Naive B cell (primary cell): Measurements from ENCODE around the gene GMEB2. TPM values are rescaled to one million over a fixed set of nuclear protein-coding genes. Genes with fewer than 3 reads are reported as not detected.

Experiments used
- ATAC-seq, 2 donors: fragments of 150-1000 bp; cut with Tn5 transposase; 2 replicates each; pipeline ENCODE4 v1.10.0; 2021; ENCODE audit warnings: low read depth in 2 of 2, mild to moderate bottlenecking in 2 of 2, moderate library complexity in 2 of 2
- DNase-seq: peaks from one replicate; pipeline ENCODE4 v3.0.0; 2022
- H3K27ac Mint-ChIP-seq, 6 donors: one replicate each; pipeline ENCODE4 v1.8.0; 2020 to 2022; ENCODE audit warnings: mild to moderate bottlenecking in 6 of 6, mixed read lengths in 6 of 6, moderate library complexity in 5 of 6, inconsistent platforms in 2 of 6
- H3K27me3 Mint-ChIP-seq, 3 donors: one replicate each; pipeline ENCODE4 v1.8.0; 2021 to 2022; ENCODE audit warnings: mixed read lengths in 3 of 3, mild to moderate bottlenecking in 1 of 3
- H3K36me3 Mint-ChIP-seq, 2 donors: one replicate each; pipeline ENCODE4 v1.8.0; 2020 to 2022; ENCODE audit warnings: mixed read lengths in 2 of 2, inconsistent platforms in 1 of 2, mild to moderate bottlenecking in 1 of 2
- H3K4me1 Mint-ChIP-seq, 3 donors: one replicate each; pipeline ENCODE4 v1.8.0; 2020 to 2022; ENCODE audit warnings: mixed read lengths in 3 of 3, inconsistent platforms in 1 of 3, mild to moderate bottlenecking in 1 of 3, moderate library complexity in 1 of 3
- H3K4me3 Mint-ChIP-seq, 8 donors: one replicate each; pipeline ENCODE4 v1.8.0; 2020 to 2022; ENCODE audit warnings: mild to moderate bottlenecking in 8 of 8, mixed read lengths in 8 of 8, moderate library complexity in 8 of 8, inconsistent platforms in 2 of 8
- H3K9me3 Mint-ChIP-seq, 7 donors: one replicate each; pipeline ENCODE4 v1.8.0; 2020 to 2022; ENCODE audit warnings: mixed read lengths in 7 of 7, mild to moderate bottlenecking in 5 of 7, inconsistent platforms in 2 of 7, moderate library complexity in 1 of 7
- polyA plus RNA-seq, 6 donors: library from polyadenylated mRNA; unstranded; fragments of 300-500 nt; fragmentation: Illumina TruSeq; gene quantifications; one replicate each; pipeline ENCODE4 v1.2.3, GENCODE V29; 2021; ENCODE audit warnings: low read depth in 6 of 6

Gene GMEB2
- polyA plus RNA-seq, 6 donors from 2014 or later = 3.1 to 16.0 (median 8.6) TPM

GRCh38 chr20:63582382-63583063, 44.4 kb downstream of the GMEB2 start:
- H3K27me3 Mint-ChIP-seq = no peaks in the 10 kb centered on the region
- no peak for DNase-seq
- ATAC-seq = no peak

GRCh38 chr20:63580796-63581461, 46.0 kb downstream of the GMEB2 start:
- no peaks in the 10 kb centered on the region for H3K27me3 Mint-ChIP-seq
- H3K4me3 Mint-ChIP-seq = peak overlapping the region in 1 of 8 donors; percentile 22
- peak; percentile 97 to 98 for ATAC-seq
- H3K4me1 Mint-ChIP-seq = peaks cover 7 to 11% (median 8%) of the 10 kb centered on the region in 3 donors
- DNase-seq = peak; percentile 67
- H3K9me3 Mint-ChIP-seq = no peaks in the 10 kb centered on the region
- no peak overlapping the region for H3K27ac Mint-ChIP-seq
- no peaks in the 10 kb centered on the region for H3K36me3 Mint-ChIP-seq

More at GRCh38 chr20:63582382-63583063, 44.4 kb downstream of the GMEB2 start:
- Mint-ChIP-seq H3K27ac (peak overlapping the region in 1 of 6 donors; percentile 87), H3K9me3 (no peaks in the 10 kb centered on the region), H3K4me1 (peaks cover 8 to 10% (median 9%) of the 10 kb centered on the region in 3 donors), H3K36me3 (no peaks in the 10 kb centered on the region), H3K4me3 (no peak overlapping the region)

GRCh38 chr20:63579017-63579694, 47.7 kb downstream of the GMEB2 start:
- ATAC-seq (no peak), DNase-seq (no peak)
- H3K27me3 Mint-ChIP-seq = no peaks in the 10 kb centered on the region
- peak overlapping the region in 1 of 6 donors; percentile 29 for H3K27ac Mint-ChIP-seq
- H3K4me1 Mint-ChIP-seq = peaks cover 8 to 11% (median 9%) of the 10 kb centered on the region in 3 donors
- no peaks in the 10 kb centered on the region for H3K36me3 Mint-ChIP-seq
- H3K4me3 Mint-ChIP-seq = peak overlapping the region in 1 of 8 donors; percentile 7
- no peaks in the 10 kb centered on the region for H3K9me3 Mint-ChIP-seq

GRCh38 chr20:63578224-63579016, 48.5 kb downstream of the GMEB2 start:
- Mint-ChIP-seq H3K27ac (peak overlapping the region in 1 of 6 donors; percentile 44), H3K4me1 (peaks cover 11 to 16% (median 12%) of the 10 kb centered on the region in 3 donors), H3K9me3 (no peaks in the 10 kb centered on the region), H3K27me3 (no peaks in the 10 kb centered on the region), H3K4me3 (no peak overlapping the region), H3K36me3 (no peaks in the 10 kb centered on the region)
- ATAC-seq (no peak), DNase-seq (no peak)

- no peak for DNase-seq
- Mint-ChIP-seq H3K36me3 (no peaks in the 10 kb centered on the region), H3K4me1 (peaks cover 11 to 17% (median 14%) of the 10 kb centered on the region in 3 donors), H3K4me3 (peak overlapping the region in 1 of 8 donors; percentile 42), H3K9me3 (no peaks in the 10 kb centered on the region), H3K27me3 (no peaks in the 10 kb centered on the region), H3K27ac (no peak overlapping the region)
- ATAC-seq = no peak
Measured at GRCh38 chr20:63577317-63577894, 49.5 kb downstream of the GMEB2 start.

- Mint-ChIP-seq H3K36me3 (no peaks in the 10 kb centered on the region), H3K4me3 (peak overlapping the region in 2 of 8 donors; percentile 50 to 72), H3K4me1 (peaks cover 11 to 17% (median 14%) of the 10 kb centered on the region in 3 donors), H3K27ac (peak overlapping the region in 3 of 6 donors; percentile 0 to 32 (median 6)), H3K9me3 (no peaks in the 10 kb centered on the region), H3K27me3 (no peaks in the 10 kb centered on the region)
- ATAC-seq = no peak
- DNase-seq = no peak
Measured at GRCh38 chr20:63576311-63576710, 50.6 kb downstream of the GMEB2 start.

GRCh38 chr20:63574829-63575743, 51.8 kb downstream of the GMEB2 start:
- peak overlapping the region; percentile 47 to 87 (median 79) for H3K4me3 Mint-ChIP-seq
- no peaks in the 10 kb centered on the region for H3K36me3 Mint-ChIP-seq
- no peaks in the 10 kb centered on the region for H3K27me3 Mint-ChIP-seq
- no peak for ATAC-seq
- H3K4me1 Mint-ChIP-seq = peaks cover 4 to 12% (median 7%) of the 10 kb centered on the region in 3 donors
- H3K27ac Mint-ChIP-seq = peak overlapping the region in 4 of 6 donors; percentile 47 to 88 (median 72)
- DNase-seq = no peak
- H3K9me3 Mint-ChIP-seq = no peaks in the 10 kb centered on the region

- DNase-seq (peak; percentile 63), ATAC-seq (peak; percentile 94 to 95)
- Mint-ChIP-seq H3K9me3 (no peaks in the 10 kb centered on the region), H3K27ac (peak within 1 kb of the TSS in 5 of 6 donors; percentile 80 to 96 (median 90)), H3K27me3 (no peaks in the 10 kb centered on the region), H3K4me3 (peak within 1 kb of the TSS; percentile 74 to 93 (median 87)), H3K36me3 (no peaks in the 10 kb centered on the region), H3K4me1 (peaks cover 10 to 15% (median 13%) of the 10 kb centered on the region in 3 donors)
Measured at GRCh38 chr20:63574156-63574828, 52.6 kb downstream of the GMEB2 start, which contains the start of gene HELZ2. HELZ2 (minus strand) TSS chr20:63574239; CDS start chr20:63572385, 1,854 bp downstream.

GRCh38 chr20:63573647-63574131, 53.2 kb downstream of the GMEB2 start:
- no peaks in the 10 kb centered on the region for H3K27me3 Mint-ChIP-seq
- peak overlapping the region; percentile 74 to 93 (median 87) for H3K4me3 Mint-ChIP-seq
- no peaks in the 10 kb centered on the region for H3K9me3 Mint-ChIP-seq
- no peak for DNase-seq
- H3K4me1 Mint-ChIP-seq = peaks cover 13 to 19% (median 18%) of the 10 kb centered on the region in 3 donors
- peak; percentile 22 to 44 for ATAC-seq
- peak overlapping the region in 5 of 6 donors; percentile 44 to 96 (median 88) for H3K27ac Mint-ChIP-seq
- no peaks in the 10 kb centered on the region for H3K36me3 Mint-ChIP-seq

- DNase-seq (no peak), ATAC-seq (no peak)
- H3K4me3 Mint-ChIP-seq = peak overlapping the region; percentile 74 to 93 (median 87)
- peaks cover 16 to 22% (median 21%) of the 10 kb centered on the region in 3 donors for H3K4me1 Mint-ChIP-seq
- H3K27me3 Mint-ChIP-seq = no peaks in the 10 kb centered on the region
- no peaks in the 10 kb centered on the region for H3K36me3 Mint-ChIP-seq
- H3K27ac Mint-ChIP-seq = peak overlapping the region in 5 of 6 donors; percentile 44 to 96 (median 88)
- no peaks in the 10 kb centered on the region for H3K9me3 Mint-ChIP-seq
Measured at GRCh38 chr20:63572788-63573646, 53.9 kb downstream of the GMEB2 start.
